HL-60 (cell line): Measurements from ENCODE around the gene PRKACG.

ENCODE experiments used
- DNase-seq, 2 experiments: peaks; one replicate each; pipeline ENCODE4 v3.0.0-alpha.2; 2010 to 2020; ENCODE audit warnings: low read depth in 1 of 2, low spot score in 1 of 2
- H3K27ac ChIP-seq: fragments of 250-450 bp; sonication (Bioruptor Pico); replicated peaks from 2 replicates; pipeline ENCODE4 v1.5.1; 2020; ENCODE audit warnings: mild to moderate bottlenecking, moderate library complexity
- H3K27me3 ChIP-seq: fragments of 250-450 bp; sonication (Bioruptor Pico); 2 replicates; pipeline ENCODE4 v1.5.1; 2021; ENCODE audit warnings: mild to moderate bottlenecking, moderate library complexity; ENCODE audit not compliant: insufficient read depth, poor library complexity, severe bottlenecking
- H3K4me3 ChIP-seq: replicated peaks from 2 replicates; pipeline ENCODE4 v1.5.1; 2011; ENCODE audit warnings: mild to moderate bottlenecking, control low read depth, low read length; ENCODE audit not compliant: insufficient read depth
- GABPA ChIP-seq: IDR thresholded peaks from 2 replicates; pipeline ENCODE4 v1.6.1; 2012; ENCODE audit warnings: low read depth
- POLR2AphosphoS5 ChIP-seq: IDR thresholded peaks from 2 replicates; pipeline ENCODE4 v1.6.1; 2012; ENCODE audit warnings: low read depth
- SPI1 ChIP-seq: IDR thresholded peaks from 2 replicates; pipeline ENCODE4 v1.6.1; 2012; ENCODE audit warnings: low read depth, mild to moderate bottlenecking, borderline replicate concordance
- TF ChIP-seq, protein P1 (sequence below): IDR thresholded peaks from 2 replicates; pipeline ENCODE4 v1.6.1; 2012; ENCODE audit warnings: low read depth; ENCODE audit not compliant: insufficient replicate concordance
- TF ChIP-seq, protein P2 (sequence below): IDR thresholded peaks from one replicate; pipeline ENCODE4 v1.5.1; 2011; ENCODE audit warnings: low read length, control low read depth, inconsistent platforms; ENCODE audit not compliant: insufficient read depth

The PRKACG gene

DNA sequence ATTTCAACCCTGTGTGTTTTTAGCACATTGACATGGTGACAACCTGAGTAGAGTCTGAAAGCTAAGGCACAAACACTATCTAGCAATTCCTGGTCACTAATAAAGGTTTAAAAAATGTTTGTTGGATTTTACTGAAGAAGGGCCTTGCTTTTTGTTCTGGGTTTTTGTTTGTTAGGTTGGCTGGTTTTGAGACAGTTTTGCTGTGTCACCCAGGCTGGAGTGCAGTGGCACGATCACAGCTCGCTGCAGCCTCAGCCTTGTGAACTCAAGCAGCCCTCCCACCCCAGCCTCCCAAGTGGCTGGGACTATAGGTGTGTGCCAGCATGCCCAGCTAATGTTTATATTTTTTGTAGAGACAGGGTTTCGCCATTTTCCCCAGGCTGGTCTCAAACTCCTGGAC is 39.0 kb downstream of the PRKACG start:
- Histone ChIP-seq H3K27ac (no peak overlapping the region), H3K27me3 (no peaks in the 10 kb centered on the region), H3K4me3 (no peak overlapping the region)
- no peak for DNase-seq
- TF ChIP-seq POLR2AphosphoS5 (no peak), GABPA (no peak), SPI1 (no peak)
- TF ChIP-seq, protein P1, sequence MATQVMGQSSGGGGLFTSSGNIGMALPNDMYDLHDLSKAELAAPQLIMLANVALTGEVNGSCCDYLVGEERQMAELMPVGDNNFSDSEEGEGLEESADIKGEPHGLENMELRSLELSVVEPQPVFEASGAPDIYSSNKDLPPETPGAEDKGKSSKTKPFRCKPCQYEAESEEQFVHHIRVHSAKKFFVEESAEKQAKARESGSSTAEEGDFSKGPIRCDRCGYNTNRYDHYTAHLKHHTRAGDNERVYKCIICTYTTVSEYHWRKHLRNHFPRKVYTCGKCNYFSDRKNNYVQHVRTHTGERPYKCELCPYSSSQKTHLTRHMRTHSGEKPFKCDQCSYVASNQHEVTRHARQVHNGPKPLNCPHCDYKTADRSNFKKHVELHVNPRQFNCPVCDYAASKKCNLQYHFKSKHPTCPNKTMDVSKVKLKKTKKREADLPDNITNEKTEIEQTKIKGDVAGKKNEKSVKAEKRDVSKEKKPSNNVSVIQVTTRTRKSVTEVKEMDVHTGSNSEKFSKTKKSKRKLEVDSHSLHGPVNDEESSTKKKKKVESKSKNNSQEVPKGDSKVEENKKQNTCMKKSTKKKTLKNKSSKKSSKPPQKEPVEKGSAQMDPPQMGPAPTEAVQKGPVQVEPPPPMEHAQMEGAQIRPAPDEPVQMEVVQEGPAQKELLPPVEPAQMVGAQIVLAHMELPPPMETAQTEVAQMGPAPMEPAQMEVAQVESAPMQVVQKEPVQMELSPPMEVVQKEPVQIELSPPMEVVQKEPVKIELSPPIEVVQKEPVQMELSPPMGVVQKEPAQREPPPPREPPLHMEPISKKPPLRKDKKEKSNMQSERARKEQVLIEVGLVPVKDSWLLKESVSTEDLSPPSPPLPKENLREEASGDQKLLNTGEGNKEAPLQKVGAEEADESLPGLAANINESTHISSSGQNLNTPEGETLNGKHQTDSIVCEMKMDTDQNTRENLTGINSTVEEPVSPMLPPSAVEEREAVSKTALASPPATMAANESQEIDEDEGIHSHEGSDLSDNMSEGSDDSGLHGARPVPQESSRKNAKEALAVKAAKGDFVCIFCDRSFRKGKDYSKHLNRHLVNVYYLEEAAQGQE = no peak
- TF ChIP-seq, protein P2, sequence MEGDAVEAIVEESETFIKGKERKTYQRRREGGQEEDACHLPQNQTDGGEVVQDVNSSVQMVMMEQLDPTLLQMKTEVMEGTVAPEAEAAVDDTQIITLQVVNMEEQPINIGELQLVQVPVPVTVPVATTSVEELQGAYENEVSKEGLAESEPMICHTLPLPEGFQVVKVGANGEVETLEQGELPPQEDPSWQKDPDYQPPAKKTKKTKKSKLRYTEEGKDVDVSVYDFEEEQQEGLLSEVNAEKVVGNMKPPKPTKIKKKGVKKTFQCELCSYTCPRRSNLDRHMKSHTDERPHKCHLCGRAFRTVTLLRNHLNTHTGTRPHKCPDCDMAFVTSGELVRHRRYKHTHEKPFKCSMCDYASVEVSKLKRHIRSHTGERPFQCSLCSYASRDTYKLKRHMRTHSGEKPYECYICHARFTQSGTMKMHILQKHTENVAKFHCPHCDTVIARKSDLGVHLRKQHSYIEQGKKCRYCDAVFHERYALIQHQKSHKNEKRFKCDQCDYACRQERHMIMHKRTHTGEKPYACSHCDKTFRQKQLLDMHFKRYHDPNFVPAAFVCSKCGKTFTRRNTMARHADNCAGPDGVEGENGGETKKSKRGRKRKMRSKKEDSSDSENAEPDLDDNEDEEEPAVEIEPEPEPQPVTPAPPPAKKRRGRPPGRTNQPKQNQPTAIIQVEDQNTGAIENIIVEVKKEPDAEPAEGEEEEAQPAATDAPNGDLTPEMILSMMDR = no peak

DNA sequence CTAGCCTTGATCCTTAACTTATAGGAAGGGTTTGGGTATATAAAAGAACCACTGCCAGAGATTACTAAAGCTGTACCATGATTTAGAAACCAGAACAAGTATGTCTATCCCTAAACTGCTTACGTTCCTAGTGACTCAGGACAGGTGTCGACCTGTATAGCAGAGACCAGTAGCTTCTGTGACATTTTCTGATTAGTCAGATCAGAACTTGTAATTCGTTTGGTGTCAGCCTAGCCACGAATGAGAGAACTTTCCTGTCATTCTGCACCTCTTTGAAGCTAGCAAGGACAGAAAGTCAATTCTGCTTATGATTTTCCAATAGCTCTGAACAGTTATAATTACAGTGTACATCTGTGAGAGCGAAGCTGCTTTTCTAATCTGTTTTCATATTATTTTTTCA is 39.5 kb downstream of the PRKACG start:
- H3K27ac ChIP-seq = no peak overlapping the region
- no peak for DNase-seq
- no peaks in the 10 kb centered on the region for H3K27me3 ChIP-seq
- H3K4me3 ChIP-seq = no peak overlapping the region
- no peak for TF ChIP-seq GABPA
- TF ChIP-seq, protein P2 = no peak
- no peak for TF ChIP-seq SPI1
- TF ChIP-seq, protein P1 = no peak
- no peak for TF ChIP-seq POLR2AphosphoS5

- Histone ChIP-seq H3K4me3 (no peak overlapping the region), H3K27me3 (no peaks in the 10 kb centered on the region), H3K27ac (no peak overlapping the region)
- TF ChIP-seq SPI1 (no peak), POLR2AphosphoS5 (no peak), GABPA (no peak)
- TF ChIP-seq, protein P2 = no peak
- TF ChIP-seq, protein P1 = no peak
- DNase-seq = no peak
These were observed 40.3 kb downstream of the PRKACG start for GRCh38 chr9:68973619-68974018.
